ENCODE data around the gene TM9SF3. TPM values are rescaled to one million over a fixed set of nuclear protein-coding genes. Genes with fewer than 3 reads are reported as not detected.

TM9SF3 gene
- total and polyA plus RNA-seq, 10 of the 15 experiments (the other 5 are each of a cell fraction or from before 2014, with no cell fraction given), result 17.1 to 85.4 (median 44.9) TPM

DNA sequence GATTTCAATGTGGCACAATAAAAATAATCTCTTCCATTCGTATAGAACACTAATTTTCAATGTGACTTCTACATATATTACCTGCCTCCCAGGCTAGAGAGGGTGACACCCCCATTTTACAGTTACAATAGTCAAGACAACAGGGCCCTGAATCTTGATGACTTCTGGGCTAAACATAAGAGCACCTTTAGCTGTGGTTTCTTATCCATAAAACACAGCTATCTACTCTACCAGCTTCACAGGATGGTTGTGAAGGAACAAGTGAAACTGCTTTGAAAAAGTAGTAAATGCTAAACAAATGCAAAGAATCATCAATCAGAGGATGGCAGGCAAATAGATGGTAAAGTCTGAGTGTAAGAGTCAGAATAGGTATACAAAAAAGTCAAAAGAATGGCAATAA is 69.5 kb downstream of the TM9SF3 start:
- 87% methylated on average over 1 of the region's 1 CpG for WGBS (ENCODE audit: insufficient coverage, insufficient replicate concordance, low lambda C conversion rate, missing lambda C conversion rate)
- BruUV-seq (replicated peaks), result no TSS peak
- no peak overlapping the region for H3K4me3 ChIP-seq
- H3K79me2 ChIP-seq (ENCODE audit: control insufficient read depth, insufficient read depth, low read length), result no peaks in the 10 kb centered on the region
- no peak overlapping the region for H3K4me2 ChIP-seq (ENCODE audit: control insufficient read depth, insufficient read depth)
- FAIRE-seq, result no peak
- no peak overlapping the region for H2AFZ ChIP-seq (ENCODE audit: control insufficient read depth, low read depth, low read length)
- no peak overlapping the region for H3K9ac ChIP-seq (ENCODE audit: control insufficient read depth, insufficient read depth, low read length)
- ChIA-PET SMC1A (ENCODE audit: uncharacterized antibody, unreplicated experiment) (interaction anchor here (1.1 to 1.9 kb wide), 3 partner anchors 18 to 143 kb away, joined by 3 to 4 read pairs (median 4); no protein-coding TSS in a partner anchor), CTCF (interaction anchor here (1.9 to 5.8 kb wide), 2 partner anchors 9 to 143 kb away, joined by 4 to 64 read pairs; no protein-coding TSS in a partner anchor), RAD21 (ENCODE audit: unreplicated experiment) (no interaction called here), POLR2A (no interaction called here)
- peaks cover 14% of the 10 kb centered on the region for H3K4me1 ChIP-seq (ENCODE audit: control insufficient read depth, insufficient read depth, low read length)
- intact Hi-C loops (cut with micrococcal nuclease; ENCODE audit: unreplicated experiment) (no loop called here), in situ Hi-C loops (cut with MboI) (no loop called here)
- H3K9me3 ChIP-seq (replicated peaks; ENCODE audit: control insufficient read depth, insufficient read depth, low read length), result no peaks in the 10 kb centered on the region
- no peaks in the 10 kb centered on the region for H4K20me1 ChIP-seq (ENCODE audit: control insufficient read depth, insufficient read depth)
- peaks cover 0 to 5% of the 10 kb centered on the region in 2 experiments; a peak in 2 of 4 replicates for H3K36me3 ChIP-seq (ENCODE audit: control insufficient read depth in 2 of 2, insufficient read depth in 2 of 2, low read length in 1 of 2)
- H3K27ac ChIP-seq (ENCODE audit: control insufficient read depth, insufficient read depth), result no peak overlapping the region
- TF ChIP-seq, protein P1, sequence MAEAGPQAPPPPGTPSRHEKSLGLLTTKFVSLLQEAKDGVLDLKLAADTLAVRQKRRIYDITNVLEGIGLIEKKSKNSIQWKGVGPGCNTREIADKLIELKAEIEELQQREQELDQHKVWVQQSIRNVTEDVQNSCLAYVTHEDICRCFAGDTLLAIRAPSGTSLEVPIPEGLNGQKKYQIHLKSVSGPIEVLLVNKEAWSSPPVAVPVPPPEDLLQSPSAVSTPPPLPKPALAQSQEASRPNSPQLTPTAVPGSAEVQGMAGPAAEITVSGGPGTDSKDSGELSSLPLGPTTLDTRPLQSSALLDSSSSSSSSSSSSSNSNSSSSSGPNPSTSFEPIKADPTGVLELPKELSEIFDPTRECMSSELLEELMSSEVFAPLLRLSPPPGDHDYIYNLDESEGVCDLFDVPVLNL (IDR thresholded peaks at IDR 0.05; ENCODE audit: low read depth, low read length), result no peak
- no peak for TF ChIP-seq TCF7 (IDR thresholded peaks at IDR 0.05; ENCODE audit: borderline replicate concordance)
- TF ChIP-seq MEF2A (IDR thresholded peaks at IDR 0.05; ENCODE audit: insufficient read depth, low read depth, low read length), result no peak
- no peak for TF ChIP-seq CHD1 (IDR thresholded peaks at IDR 0.05; ENCODE audit: low read depth, low read length)
- TF ChIP-seq, protein P2, sequence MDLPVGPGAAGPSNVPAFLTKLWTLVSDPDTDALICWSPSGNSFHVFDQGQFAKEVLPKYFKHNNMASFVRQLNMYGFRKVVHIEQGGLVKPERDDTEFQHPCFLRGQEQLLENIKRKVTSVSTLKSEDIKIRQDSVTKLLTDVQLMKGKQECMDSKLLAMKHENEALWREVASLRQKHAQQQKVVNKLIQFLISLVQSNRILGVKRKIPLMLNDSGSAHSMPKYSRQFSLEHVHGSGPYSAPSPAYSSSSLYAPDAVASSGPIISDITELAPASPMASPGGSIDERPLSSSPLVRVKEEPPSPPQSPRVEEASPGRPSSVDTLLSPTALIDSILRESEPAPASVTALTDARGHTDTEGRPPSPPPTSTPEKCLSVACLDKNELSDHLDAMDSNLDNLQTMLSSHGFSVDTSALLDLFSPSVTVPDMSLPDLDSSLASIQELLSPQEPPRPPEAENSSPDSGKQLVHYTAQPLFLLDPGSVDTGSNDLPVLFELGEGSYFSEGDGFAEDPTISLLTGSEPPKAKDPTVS (IDR thresholded peaks at IDR 0.05; ENCODE audit: low read depth, low read length), result no peak
- TF ChIP-seq BRCA1 (IDR thresholded peaks at IDR 0.05; ENCODE audit: low read depth, low read length), result no peak
- TF ChIP-seq, protein P3, sequence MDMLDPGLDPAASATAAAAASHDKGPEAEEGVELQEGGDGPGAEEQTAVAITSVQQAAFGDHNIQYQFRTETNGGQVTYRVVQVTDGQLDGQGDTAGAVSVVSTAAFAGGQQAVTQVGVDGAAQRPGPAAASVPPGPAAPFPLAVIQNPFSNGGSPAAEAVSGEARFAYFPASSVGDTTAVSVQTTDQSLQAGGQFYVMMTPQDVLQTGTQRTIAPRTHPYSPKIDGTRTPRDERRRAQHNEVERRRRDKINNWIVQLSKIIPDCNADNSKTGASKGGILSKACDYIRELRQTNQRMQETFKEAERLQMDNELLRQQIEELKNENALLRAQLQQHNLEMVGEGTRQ (IDR thresholded peaks at IDR 0.05; ENCODE audit: borderline replicate concordance, low read depth, low read length), result no peak
- TF ChIP-seq KDM1A (IDR thresholded peaks at IDR 0.05; ENCODE audit: borderline replicate concordance), result no peak
- TF ChIP-seq, protein P4, sequence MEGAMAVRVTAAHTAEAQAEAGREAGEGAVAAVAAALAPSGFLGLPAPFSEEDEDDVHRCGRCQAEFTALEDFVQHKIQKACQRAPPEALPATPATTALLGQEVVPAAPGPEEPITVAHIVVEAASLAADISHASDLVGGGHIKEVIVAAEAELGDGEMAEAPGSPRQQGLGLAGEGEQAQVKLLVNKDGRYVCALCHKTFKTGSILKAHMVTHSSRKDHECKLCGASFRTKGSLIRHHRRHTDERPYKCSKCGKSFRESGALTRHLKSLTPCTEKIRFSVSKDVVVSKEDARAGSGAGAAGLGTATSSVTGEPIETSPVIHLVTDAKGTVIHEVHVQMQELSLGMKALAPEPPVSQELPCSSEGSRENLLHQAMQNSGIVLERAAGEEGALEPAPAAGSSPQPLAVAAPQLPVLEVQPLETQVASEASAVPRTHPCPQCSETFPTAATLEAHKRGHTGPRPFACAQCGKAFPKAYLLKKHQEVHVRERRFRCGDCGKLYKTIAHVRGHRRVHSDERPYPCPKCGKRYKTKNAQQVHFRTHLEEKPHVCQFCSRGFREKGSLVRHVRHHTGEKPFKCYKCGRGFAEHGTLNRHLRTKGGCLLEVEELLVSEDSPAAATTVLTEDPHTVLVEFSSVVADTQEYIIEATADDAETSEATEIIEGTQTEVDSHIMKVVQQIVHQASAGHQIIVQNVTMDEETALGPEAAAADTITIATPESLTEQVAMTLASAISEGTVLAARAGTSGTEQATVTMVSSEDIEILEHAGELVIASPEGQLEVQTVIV (IDR thresholded peaks at IDR 0.05; ENCODE audit: borderline replicate concordance, partially characterized antibody), result no peak
- no peak for TF ChIP-seq JUND (IDR thresholded peaks at IDR 0.05; ENCODE audit: low read depth, low read length)
- TF ChIP-seq GATAD2B (conservative IDR thresholded peaks at IDR 0.05; ENCODE audit: low read depth), result no peak
- no peak for TF ChIP-seq RUNX3 (IDR thresholded peaks at IDR 0.05; ENCODE audit: low read length)
- no peak for TF ChIP-seq NR2C2 (IDR thresholded peaks at IDR 0.05; ENCODE audit: borderline replicate concordance, control insufficient read depth, insufficient read length, low read depth)
- TF ChIP-seq YY1 (IDR thresholded peaks at IDR 0.05; ENCODE audit: low read depth, low read length), result no peak
- no peak for TF ChIP-seq SREBF2 (IDR thresholded peaks at IDR 0.05; ENCODE audit: low read length)
- TF ChIP-seq HDAC6 (IDR thresholded peaks at IDR 0.05; ENCODE audit: unreplicated experiment), result no peak
- no peak for TF ChIP-seq NBN (IDR thresholded peaks at IDR 0.05)
- TF ChIP-seq, protein P5, sequence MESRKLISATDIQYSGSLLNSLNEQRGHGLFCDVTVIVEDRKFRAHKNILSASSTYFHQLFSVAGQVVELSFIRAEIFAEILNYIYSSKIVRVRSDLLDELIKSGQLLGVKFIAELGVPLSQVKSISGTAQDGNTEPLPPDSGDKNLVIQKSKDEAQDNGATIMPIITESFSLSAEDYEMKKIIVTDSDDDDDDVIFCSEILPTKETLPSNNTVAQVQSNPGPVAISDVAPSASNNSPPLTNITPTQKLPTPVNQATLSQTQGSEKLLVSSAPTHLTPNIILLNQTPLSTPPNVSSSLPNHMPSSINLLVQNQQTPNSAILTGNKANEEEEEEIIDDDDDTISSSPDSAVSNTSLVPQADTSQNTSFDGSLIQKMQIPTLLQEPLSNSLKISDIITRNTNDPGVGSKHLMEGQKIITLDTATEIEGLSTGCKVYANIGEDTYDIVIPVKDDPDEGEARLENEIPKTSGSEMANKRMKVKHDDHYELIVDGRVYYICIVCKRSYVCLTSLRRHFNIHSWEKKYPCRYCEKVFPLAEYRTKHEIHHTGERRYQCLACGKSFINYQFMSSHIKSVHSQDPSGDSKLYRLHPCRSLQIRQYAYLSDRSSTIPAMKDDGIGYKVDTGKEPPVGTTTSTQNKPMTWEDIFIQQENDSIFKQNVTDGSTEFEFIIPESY (IDR thresholded peaks at IDR 0.05), result no peak
- no peak for DNase-seq (ENCODE audit: low read depth, low spot score)
- ATAC-seq, result no peak
- peaks cover 3 to 5% of the 10 kb centered on the region in 2 experiments; a peak in 3 of 4 replicates for H3K27me3 ChIP-seq (replicated peaks in 1 of 2; ENCODE audit: control insufficient read depth in 2 of 2, insufficient read depth in 2 of 2, low read length in 1 of 2)

Measured in GM12878 (cell line).